ENCODE measurements around the gene SLC38A10.

Gene SLC38A10

DNA sequence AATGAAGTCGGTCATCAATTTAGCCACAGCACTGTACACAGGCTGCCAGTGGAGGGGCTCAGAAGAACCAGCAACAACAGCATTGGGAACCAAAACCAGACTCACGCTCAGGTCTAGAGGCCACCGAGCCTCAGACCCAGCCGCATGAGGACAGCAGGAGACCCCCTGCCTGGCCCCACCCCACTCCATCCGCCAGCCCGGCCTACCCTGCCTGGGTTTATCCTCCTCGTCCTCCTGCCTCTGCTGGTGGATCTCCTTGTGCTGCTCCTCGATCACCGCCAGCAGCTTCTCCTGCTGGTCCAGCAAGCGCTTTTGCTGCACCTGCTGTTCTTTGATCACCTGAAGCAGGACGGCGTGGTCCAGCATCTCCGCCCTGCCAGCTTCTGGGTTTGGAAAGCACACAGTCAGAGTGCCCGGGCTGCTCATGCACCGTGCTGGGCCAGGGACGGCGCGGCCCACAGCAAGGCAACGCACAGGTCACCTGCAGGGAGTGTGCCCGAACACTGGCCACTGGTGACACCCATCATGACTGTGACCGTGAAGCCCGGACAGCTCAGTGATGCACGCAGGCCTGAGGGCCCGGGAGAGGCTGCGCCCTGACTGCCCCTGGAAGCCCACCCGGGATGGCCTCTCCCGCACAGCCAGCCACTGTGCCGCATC, 48.3 kb downstream of the SLC38A10 start:
- no peak overlapping the region for H3K4me3 ChIP-seq (ENCODE audit: low read depth, low read length)

DNA sequence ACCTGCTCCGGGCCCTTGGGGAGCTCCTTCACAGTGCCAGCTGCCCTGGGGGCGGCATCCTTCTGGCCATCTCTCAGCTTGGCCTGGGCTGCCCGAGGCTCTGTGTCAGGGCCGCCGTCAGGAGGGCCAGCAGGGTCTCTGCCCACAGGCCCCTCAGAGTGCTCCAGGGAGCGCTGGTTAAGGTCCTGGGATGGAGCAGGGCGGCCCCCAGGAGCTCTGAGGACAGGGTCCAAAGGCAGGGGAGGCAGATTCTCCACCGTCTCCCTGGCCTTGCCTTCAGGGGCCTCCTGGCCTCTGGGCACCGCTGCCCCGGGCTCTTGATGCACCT, 48.8 kb downstream of the SLC38A10 start:
- TF ChIP-seq, protein P1, sequence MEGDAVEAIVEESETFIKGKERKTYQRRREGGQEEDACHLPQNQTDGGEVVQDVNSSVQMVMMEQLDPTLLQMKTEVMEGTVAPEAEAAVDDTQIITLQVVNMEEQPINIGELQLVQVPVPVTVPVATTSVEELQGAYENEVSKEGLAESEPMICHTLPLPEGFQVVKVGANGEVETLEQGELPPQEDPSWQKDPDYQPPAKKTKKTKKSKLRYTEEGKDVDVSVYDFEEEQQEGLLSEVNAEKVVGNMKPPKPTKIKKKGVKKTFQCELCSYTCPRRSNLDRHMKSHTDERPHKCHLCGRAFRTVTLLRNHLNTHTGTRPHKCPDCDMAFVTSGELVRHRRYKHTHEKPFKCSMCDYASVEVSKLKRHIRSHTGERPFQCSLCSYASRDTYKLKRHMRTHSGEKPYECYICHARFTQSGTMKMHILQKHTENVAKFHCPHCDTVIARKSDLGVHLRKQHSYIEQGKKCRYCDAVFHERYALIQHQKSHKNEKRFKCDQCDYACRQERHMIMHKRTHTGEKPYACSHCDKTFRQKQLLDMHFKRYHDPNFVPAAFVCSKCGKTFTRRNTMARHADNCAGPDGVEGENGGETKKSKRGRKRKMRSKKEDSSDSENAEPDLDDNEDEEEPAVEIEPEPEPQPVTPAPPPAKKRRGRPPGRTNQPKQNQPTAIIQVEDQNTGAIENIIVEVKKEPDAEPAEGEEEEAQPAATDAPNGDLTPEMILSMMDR (IDR thresholded peaks at IDR 0.05; ENCODE audit: low read depth, low read length), result no peak
- H3K4me3 ChIP-seq (ENCODE audit: low read depth, low read length), result no peak overlapping the region

More for the DNA sequence above, 48.3 kb downstream of the SLC38A10 start:
- TF ChIP-seq, protein P1 (IDR thresholded peaks at IDR 0.05; ENCODE audit: low read depth, low read length), result no peak

DNA sequence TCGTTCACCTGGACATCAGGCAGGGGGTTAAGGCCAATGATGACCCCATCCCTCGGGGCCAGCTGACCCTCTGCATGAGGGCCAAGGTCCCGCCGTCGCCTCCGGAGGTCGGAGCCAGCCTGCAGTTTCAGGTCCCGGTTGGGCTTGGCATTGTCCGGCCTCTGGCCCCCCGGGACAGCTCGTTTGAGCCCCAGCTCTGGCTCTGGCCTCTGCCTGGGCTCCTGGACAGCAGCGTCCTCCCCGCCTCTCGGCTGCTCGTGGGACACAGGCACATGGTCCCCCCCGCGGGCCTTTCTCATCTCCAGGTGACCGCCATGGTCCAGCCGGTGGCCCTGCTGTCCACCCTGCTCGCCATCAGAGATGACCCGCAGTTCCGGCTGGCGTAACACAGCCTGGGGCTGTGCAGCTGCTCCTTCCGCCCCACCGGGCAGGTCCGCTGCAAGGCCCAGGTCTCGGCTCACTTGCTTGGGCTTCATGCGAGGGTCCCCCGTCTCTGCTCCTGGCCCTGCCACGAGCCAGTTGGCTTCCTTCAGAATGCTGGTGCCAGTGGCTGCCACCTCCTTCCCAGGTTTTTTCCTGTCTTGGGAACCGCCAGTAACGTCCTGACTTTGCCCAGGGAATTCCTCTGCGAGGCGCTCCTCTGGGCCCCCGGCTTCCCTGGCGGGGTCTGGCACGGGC, 49.3 kb downstream of the SLC38A10 start:
- H3K4me3 ChIP-seq (ENCODE audit: low read depth, low read length), result no peak overlapping the region
- TF ChIP-seq, protein P1 (IDR thresholded peaks at IDR 0.05; ENCODE audit: low read depth, low read length), result no peak

DNA sequence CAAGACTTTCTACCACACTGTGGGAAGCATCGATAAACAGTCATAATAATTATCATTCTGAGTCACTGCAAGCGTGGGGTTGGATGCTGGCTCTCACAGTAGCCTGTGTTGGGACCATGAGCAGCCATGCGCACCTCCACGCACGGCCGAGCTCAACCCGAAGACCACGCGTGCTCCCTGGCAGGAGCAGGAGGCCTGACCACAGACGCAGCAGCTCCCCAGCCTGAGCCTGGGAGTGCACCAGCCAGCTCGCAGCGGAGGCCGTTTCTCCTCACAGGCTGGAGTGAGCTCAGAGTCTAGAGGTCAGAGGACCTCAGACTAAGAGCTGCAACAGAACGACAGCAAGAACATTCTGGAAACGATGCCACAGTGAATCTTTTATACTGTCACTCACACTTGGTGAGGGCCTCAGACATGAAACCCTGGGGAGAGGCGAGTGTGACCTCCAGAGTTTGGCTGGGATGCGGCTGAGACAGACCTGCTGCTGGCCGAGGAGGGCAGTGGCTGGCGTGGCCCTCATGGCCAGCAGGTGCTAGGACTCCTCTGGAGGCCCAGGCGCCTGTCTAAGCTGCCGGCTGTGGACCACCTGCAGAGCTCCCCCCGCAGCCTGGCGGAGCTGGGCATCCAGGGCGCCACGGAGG, 50.0 kb downstream of the SLC38A10 start:
- TF ChIP-seq, protein P1 (IDR thresholded peaks at IDR 0.05; ENCODE audit: low read depth, low read length), result no peak

DNA sequence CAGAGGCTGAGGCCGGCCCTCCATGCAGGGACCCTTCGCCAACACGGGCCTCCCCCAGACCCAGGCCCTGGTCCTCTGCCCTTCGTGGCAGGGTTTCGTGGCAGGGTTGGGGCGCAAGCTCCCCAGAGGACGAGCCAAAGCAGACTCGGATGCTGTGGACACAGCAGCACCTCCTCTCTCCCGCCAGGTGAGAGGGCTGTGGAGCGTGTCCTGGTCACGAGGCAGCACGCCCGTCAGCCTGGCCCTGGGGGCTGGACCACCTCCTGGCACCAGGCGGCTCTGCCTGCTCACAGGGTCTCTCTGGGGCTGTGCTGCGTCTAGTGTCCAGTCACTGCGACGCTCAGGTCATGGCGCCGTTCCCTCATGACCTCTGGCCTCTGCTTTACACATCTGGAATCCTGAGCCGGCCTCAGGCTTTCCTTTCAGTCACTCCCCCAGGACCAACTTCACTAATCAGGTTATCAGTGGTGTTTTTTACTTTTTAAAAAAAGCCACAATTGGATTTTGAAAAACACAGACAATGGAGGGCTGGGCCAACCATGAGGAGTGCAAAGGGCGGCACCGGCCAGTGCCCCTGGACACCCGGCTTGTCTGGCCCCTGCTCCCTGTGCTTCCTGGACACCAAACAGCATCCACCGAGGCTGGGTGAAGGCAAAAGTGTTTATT, 50.6 kb downstream of the SLC38A10 start:
- H3K4me3 ChIP-seq (ENCODE audit: low read depth, low read length), result no peak overlapping the region
- TF ChIP-seq, protein P1 (IDR thresholded peaks at IDR 0.05; ENCODE audit: low read depth, low read length), result no peak

More for the DNA sequence above, 50.0 kb downstream of the SLC38A10 start:
- H3K4me3 ChIP-seq (ENCODE audit: low read depth, low read length), result no peak overlapping the region

DNA sequence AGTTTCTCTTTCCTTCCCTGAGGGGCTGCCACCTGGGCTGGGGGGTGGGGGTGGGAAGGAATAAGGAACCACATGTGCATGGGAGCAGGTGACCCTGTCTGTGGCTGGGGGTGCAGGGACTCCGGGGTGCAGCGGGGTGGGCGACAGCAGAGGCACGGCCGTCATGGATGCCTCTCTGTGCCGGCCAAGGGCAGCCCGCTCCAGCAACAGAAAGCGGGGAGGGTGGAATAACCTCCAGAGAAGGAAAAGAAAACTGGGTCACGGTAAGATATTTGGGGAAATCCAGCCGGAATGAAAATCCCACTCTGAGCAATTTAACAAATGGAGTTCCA, 51.8 kb downstream of the SLC38A10 start:
- TF ChIP-seq, protein P1 (IDR thresholded peaks at IDR 0.05; ENCODE audit: low read depth, low read length), result no peak
- H3K4me3 ChIP-seq (ENCODE audit: low read depth, low read length), result no peak overlapping the region

Measured in WI38 (cell line).